ENCODE data around the gene BEX5.
"Not testable (repeated sequence)": the region's sequence is repeated elsewhere in the genome, so short reads cannot be mapped to it uniquely, and the experiment has no call there.

Gene BEX5

DNA sequence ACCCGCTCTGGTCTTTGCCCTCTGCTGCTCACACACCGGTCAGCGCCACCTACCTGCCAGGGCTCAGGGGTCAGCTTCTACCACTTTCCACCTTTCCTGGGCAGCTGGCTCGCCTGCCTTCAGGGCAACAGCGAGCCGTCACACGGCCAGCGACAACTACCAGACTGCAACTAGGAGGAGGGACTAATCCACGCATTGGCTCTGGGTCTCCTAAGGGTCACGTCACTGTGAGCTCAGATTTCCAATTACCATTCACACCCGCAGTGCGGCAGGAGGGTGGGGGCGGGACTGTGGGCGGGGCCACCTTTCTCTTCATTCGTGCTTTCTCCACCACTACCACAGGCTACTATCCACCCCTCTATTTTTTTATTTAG is at the start of gene BEX5:
Gene BEX5, minus strand, starts transcription at position 172 of the 374 bp plus-strand sequence. CDS start 1,712 bp downstream, outside the sequence.
- FAIRE-seq, result no peak

DNA sequence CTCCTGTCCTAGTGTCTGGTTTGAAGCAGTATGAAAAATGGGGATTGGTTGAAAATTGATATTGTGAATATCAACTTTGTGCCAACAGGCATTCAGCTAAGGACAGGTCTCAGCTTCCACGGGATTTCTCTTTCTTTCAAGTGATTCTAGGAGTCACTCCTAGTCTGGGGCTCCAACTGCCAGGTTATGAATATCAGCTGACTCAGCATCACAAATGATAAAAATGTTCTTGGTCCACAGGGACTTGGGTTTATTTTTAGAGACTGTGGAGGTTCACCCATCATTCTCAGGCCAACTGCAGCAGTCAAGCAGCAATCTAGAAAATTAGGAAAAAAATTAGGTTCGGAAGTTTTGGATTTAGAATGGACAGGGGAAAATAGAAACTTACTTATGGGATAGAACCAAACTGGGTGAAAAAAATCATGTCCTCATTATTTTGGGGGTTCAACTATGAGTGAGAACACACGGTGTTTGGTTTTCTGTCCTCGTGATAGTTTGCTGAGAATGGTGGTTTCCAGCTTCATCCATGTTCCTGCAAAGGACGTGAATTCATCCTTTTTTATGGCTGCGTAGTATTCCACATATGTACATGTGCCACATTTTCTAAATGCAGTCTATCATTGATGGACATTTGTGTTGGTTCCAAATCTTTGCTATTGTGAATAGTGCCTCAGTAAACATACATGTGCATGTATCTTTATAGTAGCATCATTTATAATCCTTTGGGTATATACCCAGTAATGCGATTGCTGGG is 30.4 kb upstream of the BEX5 start:
- no peak for FAIRE-seq

DNA sequence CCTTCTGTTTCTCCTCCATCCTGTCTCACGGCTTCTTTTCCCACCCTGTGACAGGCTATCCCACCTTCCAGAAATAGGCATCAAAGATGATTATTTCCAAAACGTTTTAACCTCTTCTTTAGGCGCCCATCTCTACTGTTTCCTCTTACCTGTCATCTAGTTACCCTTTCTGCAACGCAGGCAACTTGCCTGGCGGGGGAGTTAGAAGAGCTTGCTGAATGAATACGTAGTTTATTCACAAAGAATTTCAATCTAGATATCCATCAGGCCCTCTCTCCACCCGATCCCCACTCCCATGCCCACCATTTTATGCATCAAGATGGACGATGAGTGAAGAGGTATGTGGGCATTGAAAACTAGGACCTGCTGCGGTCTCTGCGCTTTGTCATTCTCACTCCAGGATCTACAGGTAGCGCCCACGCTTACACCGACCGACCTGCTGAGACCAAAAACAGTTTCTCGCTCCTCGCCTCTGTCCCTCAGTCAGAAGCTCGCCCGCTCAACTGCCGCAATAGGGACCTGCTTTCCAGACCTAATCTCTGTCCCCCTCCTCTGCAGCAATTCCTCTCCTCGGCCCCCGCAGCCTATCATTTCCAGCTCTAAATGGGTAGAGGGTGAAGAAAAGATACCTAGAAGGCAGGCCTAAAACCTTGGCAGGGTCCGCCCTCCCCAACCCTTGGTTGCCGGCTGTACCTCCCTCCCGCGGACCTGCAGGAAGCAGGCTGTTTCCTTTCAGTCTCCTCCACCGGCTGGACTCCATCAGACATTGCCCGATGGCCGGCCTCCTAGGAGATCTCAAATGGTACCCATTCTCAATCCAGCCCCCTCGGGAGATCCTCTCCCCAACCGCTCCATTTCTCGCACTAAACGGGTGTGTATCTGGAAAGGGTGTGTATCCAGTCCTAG is 624 bp downstream of the BEX5 start:
- FAIRE-seq, result no peak

DNA sequence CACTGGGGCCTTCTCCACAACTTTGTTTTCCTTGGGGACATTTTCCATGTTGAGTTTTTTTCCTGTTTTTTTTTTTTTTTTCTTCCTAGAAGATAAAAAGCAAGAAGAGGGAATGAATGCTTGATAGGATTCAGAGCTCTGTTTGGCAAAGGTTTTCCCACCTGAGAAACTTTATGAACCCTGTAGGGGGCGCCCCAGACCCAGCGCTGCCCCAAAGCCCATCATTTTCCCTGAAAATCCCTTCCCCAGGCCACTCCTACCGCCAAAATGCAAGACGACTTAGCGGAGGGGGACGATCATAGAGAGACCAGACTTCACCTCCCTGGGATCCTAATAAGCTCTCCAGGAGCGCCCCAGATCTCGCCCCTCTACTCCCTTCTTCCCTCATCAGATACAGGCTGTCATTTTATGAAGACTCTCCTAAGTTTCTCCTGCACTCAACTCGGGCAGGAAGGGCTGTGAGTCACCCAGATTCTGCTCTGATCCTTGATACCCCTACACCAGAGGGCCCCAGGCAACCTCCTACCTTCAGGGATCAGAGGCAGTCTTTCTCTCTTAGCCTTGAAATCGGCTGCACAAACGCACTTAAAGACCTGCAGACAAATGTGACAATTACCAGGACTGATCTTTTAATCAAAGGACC is 1.4 kb downstream of the BEX5 start:
- FAIRE-seq, result no peak

DNA sequence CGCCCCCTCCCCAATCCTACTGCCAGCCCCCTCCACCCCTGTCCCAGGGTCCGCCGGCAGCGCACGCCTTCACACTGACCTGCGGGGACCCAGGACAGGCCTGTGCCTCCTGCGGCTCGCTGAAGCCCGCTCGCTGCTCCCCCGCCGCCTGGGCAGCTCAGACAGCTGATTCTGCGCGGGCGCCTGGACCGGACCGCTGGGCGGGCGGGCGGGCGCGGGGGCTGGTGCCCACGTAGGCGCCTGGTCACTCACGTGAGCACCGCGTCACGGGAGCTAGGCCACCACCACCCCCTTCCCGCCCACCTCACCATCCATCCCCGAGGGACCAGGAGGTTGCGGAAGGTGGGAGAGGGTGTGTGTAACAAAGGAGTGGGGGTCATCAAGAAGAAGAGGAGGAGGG is 13.5 kb downstream of the BEX5 start, which contains the start of gene TCEAL6:
Gene TCEAL6, minus strand, starts transcription at position 208 of the 400 bp plus-strand sequence.
- not testable (repeated sequence) for FAIRE-seq

DNA sequence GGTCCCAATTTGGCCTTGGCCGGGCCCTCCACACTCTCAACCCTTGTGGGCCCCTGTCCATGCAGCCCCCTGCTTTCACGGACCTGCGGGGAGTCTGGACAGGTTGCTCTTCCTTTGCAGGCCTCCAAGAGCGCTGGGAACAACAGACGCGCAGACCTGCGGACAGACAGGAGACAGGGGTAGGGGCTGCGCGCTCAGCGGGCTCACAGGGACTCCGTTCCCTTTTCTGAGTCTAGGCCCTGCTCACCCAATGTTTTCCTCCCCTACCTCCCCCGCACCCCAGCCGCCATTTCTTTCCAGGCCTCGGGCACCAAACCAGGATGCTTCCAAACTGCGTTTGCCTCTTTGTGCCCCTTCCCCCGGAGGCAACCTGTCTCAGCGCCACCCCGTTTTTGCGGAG is 14.1 kb downstream of the BEX5 start:
- not testable (repeated sequence) for FAIRE-seq

DNA sequence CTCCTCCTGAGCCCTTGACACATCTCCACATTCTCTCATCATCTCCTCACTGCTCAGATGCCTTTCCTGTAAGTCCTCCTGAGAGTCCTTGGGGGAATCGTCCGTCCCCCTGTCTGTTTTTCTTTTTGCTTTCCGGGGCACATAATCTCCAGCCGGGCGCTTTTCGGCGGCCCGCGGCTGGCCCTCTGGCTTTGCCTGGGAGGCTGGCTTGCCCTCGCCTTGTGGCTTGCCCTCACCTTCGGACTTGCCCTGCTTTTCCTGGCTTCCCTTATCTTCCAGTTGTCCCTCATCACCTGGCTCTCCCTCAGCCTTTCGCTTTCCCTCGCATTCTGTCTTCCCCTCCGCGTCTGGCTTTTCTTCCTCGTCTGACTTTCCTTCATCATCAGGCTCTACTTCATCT is 14.9 kb downstream of the BEX5 start:
- peak; percentile 5 for FAIRE-seq

DNA sequence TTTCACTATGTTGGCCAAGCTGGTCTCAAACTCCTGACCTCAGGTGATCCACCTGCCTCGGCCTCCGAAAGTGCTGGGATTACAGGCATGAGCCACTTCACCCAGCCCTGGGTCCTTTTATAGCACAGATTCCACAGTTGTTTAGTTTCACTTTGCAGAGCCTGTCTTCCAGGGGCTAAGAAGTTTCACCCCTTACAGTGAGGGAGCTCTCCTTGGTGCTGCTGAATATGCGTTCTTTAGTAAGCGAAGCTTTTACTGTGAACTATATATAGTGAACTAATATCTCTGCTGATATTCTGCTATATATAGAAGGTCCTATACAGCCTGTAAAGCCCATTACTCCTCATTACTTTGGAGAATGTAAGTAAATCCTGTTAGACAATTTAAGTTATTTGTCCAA is 17.7 kb downstream of the BEX5 start:
- no peak for FAIRE-seq

DNA sequence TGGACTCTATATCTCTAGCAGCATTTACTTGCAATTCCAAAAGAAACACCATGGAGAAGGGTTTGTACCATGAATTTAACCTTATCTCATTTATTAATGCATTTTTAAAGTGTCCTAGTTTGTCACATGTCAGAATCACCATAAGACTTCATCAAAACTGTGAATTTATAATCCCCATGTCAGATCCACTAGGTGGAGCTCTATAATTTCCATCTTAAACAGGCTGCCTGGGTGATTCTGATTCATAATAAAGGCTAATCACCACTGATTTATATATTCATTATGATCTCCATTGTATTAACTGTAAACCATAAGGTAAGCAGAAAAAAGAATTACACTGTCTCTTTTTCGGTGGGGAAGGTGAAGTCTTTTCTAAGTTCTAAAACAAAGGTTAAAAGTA is 26.3 kb downstream of the BEX5 start:
- FAIRE-seq, result peak; percentile 18

DNA sequence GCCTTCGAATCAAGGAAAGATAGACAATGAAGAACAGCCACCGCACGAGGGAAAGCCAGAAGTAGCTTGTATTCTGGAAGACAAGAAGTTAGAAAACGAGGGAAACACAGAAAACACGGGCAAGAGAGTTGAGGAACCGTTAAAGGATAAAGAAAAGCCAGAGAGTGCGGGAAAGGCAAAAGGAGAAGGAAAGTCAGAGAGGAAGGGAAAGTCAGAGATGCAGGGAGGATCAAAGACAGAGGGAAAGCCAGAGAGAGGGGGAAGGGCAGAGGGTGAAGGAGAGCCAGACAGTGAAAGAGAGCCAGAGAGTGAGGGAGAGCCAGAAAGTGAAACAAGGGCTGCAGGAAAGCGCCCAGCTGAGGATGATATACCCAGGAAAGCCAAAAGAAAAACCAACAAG is 28.9 kb downstream of the BEX5 start:
- FAIRE-seq, result no peak

DNA sequence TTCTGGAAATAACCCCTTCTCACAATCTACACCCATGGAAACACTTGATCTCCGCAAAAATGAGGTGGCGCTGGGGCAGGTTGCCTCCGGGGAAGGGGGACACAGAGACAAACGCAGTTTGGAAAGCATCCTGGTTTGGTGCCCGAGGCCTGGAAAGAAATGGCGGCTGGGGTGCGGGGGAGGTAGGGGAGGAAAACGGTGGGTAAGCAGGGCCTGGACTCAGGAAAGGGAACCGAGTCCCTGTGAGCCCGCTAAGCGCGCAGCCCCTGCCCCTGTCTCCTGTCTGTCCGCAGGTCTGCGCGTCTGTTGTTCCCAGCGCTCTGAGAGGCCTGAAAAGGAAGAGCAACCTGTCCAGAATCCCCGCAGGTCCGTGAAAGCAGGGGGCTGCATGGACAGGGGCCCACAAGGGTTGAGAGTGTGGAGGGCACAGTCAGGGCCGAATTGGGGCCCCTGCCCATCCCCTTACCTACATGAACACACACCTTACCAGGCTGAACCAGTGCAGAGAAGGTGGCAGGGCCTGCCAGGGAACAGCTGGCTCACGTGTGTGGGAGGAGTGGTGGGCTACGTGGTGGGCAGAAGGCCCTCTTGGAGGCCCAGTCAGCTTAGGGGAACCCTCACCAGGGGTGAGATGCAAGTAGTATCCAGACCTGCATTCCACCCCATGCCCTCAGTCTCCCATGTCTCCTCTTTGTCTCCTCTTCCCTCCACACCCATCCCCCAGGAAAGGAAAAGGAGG is 29.5 kb downstream of the BEX5 start:
- not testable (repeated sequence) for FAIRE-seq

DNA sequence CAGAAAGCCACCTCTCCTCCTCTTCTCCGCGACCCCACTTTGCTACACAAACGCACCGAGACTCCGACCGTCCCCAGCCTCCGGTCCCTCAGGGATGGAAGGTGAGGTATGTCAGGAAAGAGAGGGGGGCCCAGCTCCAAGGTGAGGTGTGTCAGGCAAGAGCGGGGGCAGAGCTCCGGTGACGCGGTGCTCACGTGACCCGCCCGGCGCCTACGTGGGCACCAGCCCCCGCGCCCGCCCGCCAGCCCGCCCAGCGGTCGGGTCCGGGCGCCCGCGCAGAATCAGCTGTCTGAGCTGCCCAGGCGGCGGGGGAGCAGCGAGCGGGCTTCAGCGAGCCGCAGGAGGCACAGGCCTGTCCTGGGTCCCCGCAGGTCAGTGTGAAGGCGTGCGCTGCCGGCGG is 30.3 kb downstream of the BEX5 start, which contains the start of gene TCEAL2:
Gene TCEAL2, plus strand, starts transcription at position 244 of the 400 bp plus-strand sequence. CDS start 1,152 bp downstream, outside the sequence.
- FAIRE-seq, result not testable (repeated sequence)

DNA sequence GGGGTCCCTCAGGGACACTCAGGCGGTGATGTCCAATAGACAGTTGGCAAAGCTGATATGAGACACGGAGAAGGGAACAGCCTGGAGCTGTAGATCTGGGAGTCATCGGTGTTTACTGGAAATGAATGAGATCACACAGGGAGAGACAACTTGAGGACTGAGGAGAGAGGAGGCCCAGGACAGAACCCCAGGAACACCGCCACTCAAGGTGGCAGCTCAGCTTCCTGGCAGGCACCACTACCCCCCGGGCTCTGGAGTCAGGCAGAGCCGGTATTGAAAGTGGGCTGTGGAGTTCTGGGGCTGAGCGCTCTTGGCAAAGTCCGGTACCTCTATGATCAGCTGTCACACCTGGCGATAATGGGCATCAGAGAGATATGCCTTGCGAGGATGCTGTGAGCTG is 30.8 kb downstream of the BEX5 start:
- not testable (repeated sequence) for FAIRE-seq

DNA sequence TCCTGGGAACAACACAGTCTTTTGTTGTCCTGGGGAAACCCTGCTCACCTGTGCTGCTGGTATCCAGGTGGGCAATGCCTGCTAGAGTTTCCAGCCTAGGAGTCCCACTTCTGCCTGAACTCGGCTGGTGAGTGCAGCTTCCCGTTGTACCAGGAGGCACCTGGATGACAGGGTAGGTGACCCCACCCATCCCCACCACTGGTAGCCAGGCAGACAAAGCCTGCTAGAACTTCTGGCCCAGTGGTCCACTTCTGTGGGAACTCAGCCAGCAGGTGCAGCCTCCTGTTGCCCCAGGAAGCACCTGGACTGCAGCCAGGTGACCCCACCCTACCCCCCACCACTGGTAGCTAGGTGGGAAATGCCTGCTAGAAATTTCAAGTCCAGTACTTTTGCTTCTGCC is 40.0 kb downstream of the BEX5 start:
- FAIRE-seq, result no peak

DNA sequence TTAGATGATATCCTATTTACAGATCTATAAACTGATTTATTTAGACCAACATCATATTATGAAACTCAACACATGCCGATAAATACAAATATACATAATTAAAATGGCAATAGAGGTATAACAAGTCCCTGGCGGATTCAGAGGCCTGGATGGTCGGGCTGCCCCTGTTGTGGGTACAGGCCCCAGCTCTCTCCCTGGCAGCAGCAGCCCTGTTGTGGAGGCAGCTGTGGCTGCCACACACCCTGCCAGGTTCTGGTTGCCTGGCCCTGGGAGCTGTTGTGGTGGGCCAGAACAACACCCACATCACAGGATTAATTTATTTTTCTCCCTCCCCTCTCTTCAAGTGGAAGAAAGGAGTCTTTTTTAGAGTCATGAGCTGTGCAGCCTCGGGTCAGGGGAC is 42.4 kb downstream of the BEX5 start:
- peak; percentile 75 for FAIRE-seq

Measured in colon (tissue), 2 donors.